GM12801 (cell line): ENCODE measurements around the gene DISP2.

Source experiments
- CTCF ChIP-seq: IDR thresholded peaks from one replicate; pipeline ENCODE4 v1.5.1; 2011; ENCODE audit warnings: control low read depth; ENCODE audit not compliant: insufficient read length; ENCODE audit errors: extremely low read depth

The DISP2 gene

GRCh38 chr15:40323953-40324937, 33.8 kb upstream of the DISP2 start:
- no peak for TF ChIP-seq CTCF

- no peak for TF ChIP-seq CTCF
Measured at GRCh38 chr15:40325188-40325587, 32.8 kb upstream of the DISP2 start.

- TF ChIP-seq CTCF = no peak
Measured at GRCh38 chr15:40325700-40326099, 32.3 kb upstream of the DISP2 start.

- no peak for TF ChIP-seq CTCF
Measured at GRCh38 chr15:40327457-40327856, 30.6 kb upstream of the DISP2 start.

DNA sequence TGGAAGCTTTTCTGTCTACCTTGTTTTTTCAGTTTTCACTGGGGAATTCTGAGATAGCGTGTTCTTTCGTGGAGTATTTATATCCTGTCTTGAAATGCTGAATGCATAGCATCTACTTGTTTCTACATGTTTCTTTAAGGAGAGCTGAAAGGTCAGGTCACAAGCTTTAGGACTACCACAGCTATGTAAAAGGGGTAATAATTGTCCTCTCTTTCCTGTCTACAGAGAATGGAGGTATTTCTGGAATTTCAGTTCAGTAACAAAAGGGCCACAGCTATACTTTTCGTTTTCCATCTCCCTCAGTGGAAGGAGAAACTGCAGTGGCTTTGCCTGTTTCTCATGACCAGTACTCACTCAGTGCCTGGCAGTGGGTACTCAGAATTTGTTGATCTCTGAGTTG, 29.8 kb upstream of the DISP2 start:
- no peak for TF ChIP-seq CTCF

DNA sequence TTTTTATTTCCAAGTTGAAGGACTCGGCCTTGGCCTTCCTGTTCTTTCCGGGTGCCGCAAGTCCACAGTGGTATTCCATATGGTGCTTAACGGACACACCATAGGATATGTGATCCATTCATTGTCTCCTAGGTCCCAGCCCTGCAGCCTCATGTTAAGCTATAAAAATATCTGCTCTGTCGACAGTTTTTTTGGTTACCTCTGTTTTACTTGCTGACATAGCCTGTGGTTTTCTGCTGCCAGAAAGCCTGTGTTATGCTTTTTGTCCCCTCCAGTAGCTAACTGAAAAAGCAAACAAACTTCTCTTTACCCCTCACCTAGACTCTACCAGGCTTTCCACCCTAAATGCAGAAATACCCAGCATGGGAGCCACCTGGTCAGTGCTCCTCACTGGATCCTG, 29.3 kb upstream of the DISP2 start:
- no peak for TF ChIP-seq CTCF

- no peak for TF ChIP-seq CTCF
Measured at GRCh38 chr15:40329804-40330203, 28.2 kb upstream of the DISP2 start.
